Measurements from ENCODE around the gene FDXACB1. TPM values are rescaled to one million over a fixed set of nuclear protein-coding genes. Genes with fewer than 3 reads are reported as not detected.
A peak's percentile ranks its signal among the peaks of the same experiment; 100 is the strongest.

FDXACB1 gene
- total RNA-seq, result 1 to 10 TPM; 5.9 to 6.0 TPM

GRCh38 chr11:111878849-111879636, at the start of gene FDXACB1, which contains the start of gene CFAP68:
Gene FDXACB1 (minus strand): TSS chr11:111879165. CDS start chr11:111879132, 33 bp downstream.
Gene CFAP68 (plus strand): TSS chr11:111879541. CDS start chr11:111879561, 20 bp downstream.
- Mint-ChIP-seq H3K4me1 (peaks cover 26% of the 10 kb centered on the region), H3K27ac (peak within 1 kb of the TSS; percentile 96), H3K27me3 (no peaks in the 10 kb centered on the region), H3K4me3 (peak within 1 kb of the TSS; percentile 78), H3K36me3 (ENCODE audit: low read depth) (peaks cover 8% of the 10 kb centered on the region), H3K9me3 (ENCODE audit: low read depth) (no peaks in the 10 kb centered on the region)
- CTCF ChIA-PET, result interaction anchor here (0.6 to 1.6 kb wide), 5 partner anchors 53 to 349 kb away, joined by 3 to 5 read pairs (median 5); no protein-coding TSS in a partner anchor
- ATAC-seq (peak; percentile 92), DNase-seq (peak; percentile 97)
- intact Hi-C loops (cut with DNase I, micrococcal nuclease), result loop anchor here (1.0 to 10.0 kb wide), 15 partner anchors 8 to 401 kb away; partner anchors contain the start of genes ALG9 (in 2 of the 2), BCO2 (in 2 of the 2), DLAT (in 2 of the 2) and SDHD (in 2 of the 2)
- POLR2A ChIA-PET, result no interaction called here

DNA sequence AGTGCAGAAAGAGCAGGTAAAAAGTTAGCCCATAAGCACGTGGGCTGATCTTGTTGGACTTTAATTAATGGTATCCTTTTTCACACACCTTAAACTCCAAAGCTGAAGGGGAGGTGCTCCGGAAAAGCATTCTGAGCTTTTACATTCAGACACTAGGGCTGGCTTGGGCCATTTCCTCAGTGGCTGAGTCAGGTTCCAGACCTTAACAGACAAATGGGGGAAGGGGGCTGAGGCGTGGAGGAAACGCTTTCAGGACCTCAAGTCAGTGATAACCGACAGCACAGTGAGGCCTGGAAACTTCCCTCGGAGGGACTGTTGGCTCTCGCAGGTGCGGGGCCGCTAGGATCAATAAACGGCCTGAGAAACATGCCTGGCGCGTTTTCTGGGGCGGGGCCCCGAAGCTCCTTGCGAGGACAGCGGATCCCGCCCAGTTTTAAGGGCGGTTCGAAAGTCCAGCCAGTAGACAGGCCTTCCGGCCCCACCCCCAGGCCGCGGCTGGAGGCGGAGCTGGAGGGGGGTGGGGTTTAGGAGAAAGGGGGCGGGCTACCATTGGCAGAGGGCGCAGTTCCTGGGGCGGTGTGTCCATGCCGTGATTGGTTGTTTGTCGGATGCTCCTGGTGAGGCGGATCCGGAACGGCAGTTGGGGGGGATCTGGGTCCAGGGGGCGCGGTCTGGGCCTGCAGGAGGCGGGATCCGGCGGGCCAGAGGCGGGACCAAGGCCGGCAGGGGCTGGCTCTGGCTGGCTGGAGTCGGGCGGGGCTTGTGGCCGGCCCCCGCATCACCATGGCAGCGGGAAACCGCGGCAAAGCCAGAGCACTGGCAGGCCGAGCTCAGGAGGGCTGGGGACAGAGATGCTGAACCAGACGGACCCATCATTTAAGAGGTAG, 47.8 kb upstream of the FDXACB1 start:
- Mint-ChIP-seq H3K27ac (peak overlapping the region; percentile 92), H3K36me3 (ENCODE audit: low read depth) (no peaks in the 10 kb centered on the region), H3K9me3 (ENCODE audit: low read depth) (no peaks in the 10 kb centered on the region), H3K27me3 (no peaks in the 10 kb centered on the region), H3K4me3 (peak overlapping the region; percentile 75), H3K4me1 (peaks cover 18% of the 10 kb centered on the region)
- DNase-seq, result peak; percentile 96
- intact Hi-C loops (cut with DNase I, micrococcal nuclease), result loop anchor here (1.0 to 5.0 kb wide), 14 partner anchors 47 to 1388 kb away; partner anchors contain the start of genes ALG9 (in 2 of the 2), CFAP68 (in 2 of the 2), DLAT (in 2 of the 2) and FDXACB1 (in 2 of the 2)
- ChIA-PET POLR2A (interaction anchor here (0.7 to 1.7 kb wide), 10 partner anchors 10 to 156 kb away, joined by 3 to 14 read pairs (median 4); partner anchors contain the start of genes ALG9 and DIXDC1), CTCF (interaction anchor here (0.6 to 2.6 kb wide), 22 partner anchors 8 to 1470 kb away, joined by 3 to 38 read pairs (median 4); partner anchors contain the start of genes ALG9, C11orf52, DIXDC1 and SDHD)
- peak; percentile 91 for ATAC-seq

DNA sequence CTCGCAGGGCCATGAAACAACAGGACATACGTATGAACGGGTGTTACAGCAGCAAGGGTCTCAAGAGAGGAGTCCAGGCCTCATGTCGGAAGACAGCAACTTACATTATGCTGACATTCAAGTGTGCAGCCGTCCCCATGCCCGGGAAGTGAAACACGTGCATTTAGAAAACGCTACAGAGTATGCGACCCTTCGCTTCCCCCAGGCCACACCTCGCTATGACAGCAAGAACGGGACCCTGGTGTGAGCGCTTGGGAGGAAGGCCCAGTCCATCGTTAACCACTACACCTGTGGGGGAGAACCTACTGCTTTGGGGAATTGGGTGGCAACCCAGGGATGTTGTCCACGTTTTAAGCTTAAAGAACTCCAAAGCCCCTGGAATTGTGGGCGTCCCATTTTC, 47.0 kb upstream of the FDXACB1 start:
- peaks cover 18% of the 10 kb centered on the region for H3K4me1 Mint-ChIP-seq
- H3K36me3 Mint-ChIP-seq (ENCODE audit: low read depth), result no peaks in the 10 kb centered on the region
- H3K27ac Mint-ChIP-seq, result peak overlapping the region; percentile 92
- no peak for DNase-seq
- ATAC-seq, result no peak
- intact Hi-C loops (cut with DNase I, micrococcal nuclease), result loop anchor here (1.0 to 5.0 kb wide), 7 partner anchors 55 to 1388 kb away; partner anchors contain the start of genes PPP2R1B (in 2 of the 2), ALG9 (in 1 of the 2), DLAT (in 1 of the 2) and PTS (in 1 of the 2)
- peak overlapping the region; percentile 75 for H3K4me3 Mint-ChIP-seq
- POLR2A ChIA-PET, result interaction anchor here (1.1 to 1.7 kb wide), 6 partner anchors 10 to 157 kb away, joined by 3 to 14 read pairs (median 6); partner anchors contain the start of genes ALG9 and DIXDC1
- H3K9me3 Mint-ChIP-seq (ENCODE audit: low read depth), result no peaks in the 10 kb centered on the region
- H3K27me3 Mint-ChIP-seq, result no peaks in the 10 kb centered on the region
- CTCF ChIA-PET, result interaction anchor here (1.2 to 2.6 kb wide), 10 partner anchors 12 to 161 kb away, joined by 3 to 38 read pairs (median 6); partner anchors contain the start of genes ALG9, DIXDC1, SDHD and TIMM8B

- ChIA-PET CTCF (interaction anchor here (0.9 kb wide), 1 partner anchor 42 kb away, joined by 3 read pairs; no protein-coding TSS in a partner anchor), POLR2A (no interaction called here)
- DNase-seq (no peak), ATAC-seq (no peak)
- intact Hi-C loops (cut with DNase I, micrococcal nuclease), result no loop called here
- no peaks in the 10 kb centered on the region for H3K9me3 Mint-ChIP-seq (ENCODE audit: low read depth)
- H3K4me3 Mint-ChIP-seq, result no peak overlapping the region
- peaks cover 18% of the 10 kb centered on the region for H3K4me1 Mint-ChIP-seq
- H3K27me3 Mint-ChIP-seq, result peaks cover 2% of the 10 kb centered on the region
- no peak overlapping the region for H3K27ac Mint-ChIP-seq
- H3K36me3 Mint-ChIP-seq (ENCODE audit: low read depth), result no peaks in the 10 kb centered on the region
Measured at GRCh38 chr11:111923951-111924350, 45.0 kb upstream of the FDXACB1 start.

DNA sequence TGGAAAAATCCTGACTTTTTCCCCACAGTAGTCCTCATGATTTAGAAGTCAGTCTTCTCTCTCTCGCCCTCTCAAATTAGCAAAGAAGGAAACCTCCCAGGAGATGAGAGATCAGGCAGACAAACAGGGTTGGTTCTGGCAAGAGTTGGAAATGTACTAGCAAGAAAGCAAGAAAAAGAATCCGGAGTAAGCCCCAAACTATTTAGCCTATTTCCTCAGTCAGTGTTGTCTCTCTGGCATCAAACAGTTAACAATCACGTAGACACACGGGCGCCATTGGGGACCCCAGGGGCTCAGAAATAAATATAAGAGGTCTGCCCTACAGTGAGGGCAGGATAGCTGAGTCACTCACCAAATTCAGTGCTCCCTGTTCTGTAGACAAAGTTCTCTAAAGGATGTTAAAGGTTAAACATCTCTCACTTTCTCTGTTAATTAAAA, 44.4 kb upstream of the FDXACB1 start:
- no peak for ATAC-seq
- no peak overlapping the region for H3K27ac Mint-ChIP-seq
- DNase-seq, result no peak
- intact Hi-C loops (cut with DNase I, micrococcal nuclease), result no loop called here
- no peak overlapping the region for H3K4me3 Mint-ChIP-seq
- H3K4me1 Mint-ChIP-seq, result peaks cover 18% of the 10 kb centered on the region
- CTCF ChIA-PET, result no interaction called here
- H3K9me3 Mint-ChIP-seq (ENCODE audit: low read depth), result no peaks in the 10 kb centered on the region
- POLR2A ChIA-PET, result no interaction called here
- H3K36me3 Mint-ChIP-seq (ENCODE audit: low read depth), result no peaks in the 10 kb centered on the region
- H3K27me3 Mint-ChIP-seq, result peaks cover 2% of the 10 kb centered on the region

- intact Hi-C loops (cut with DNase I, micrococcal nuclease), result no loop called here
- H3K36me3 Mint-ChIP-seq (ENCODE audit: low read depth), result no peaks in the 10 kb centered on the region
- peaks cover 2% of the 10 kb centered on the region for H3K27me3 Mint-ChIP-seq
- no peak overlapping the region for H3K27ac Mint-ChIP-seq
- H3K4me1 Mint-ChIP-seq, result peaks cover 18% of the 10 kb centered on the region
- no peaks in the 10 kb centered on the region for H3K9me3 Mint-ChIP-seq (ENCODE audit: low read depth)
- ChIA-PET POLR2A (no interaction called here), CTCF (no interaction called here)
- DNase-seq (no peak), ATAC-seq (no peak)
- no peak overlapping the region for H3K4me3 Mint-ChIP-seq
Measured at GRCh38 chr11:111922803-111923202, 43.8 kb upstream of the FDXACB1 start.

GRCh38 chr11:111921541-111922230, 42.7 kb upstream of the FDXACB1 start:
- Mint-ChIP-seq H3K27me3 (peaks cover 2% of the 10 kb centered on the region), H3K4me3 (no peak overlapping the region), H3K27ac (no peak overlapping the region), H3K4me1 (peaks cover 10% of the 10 kb centered on the region), H3K36me3 (ENCODE audit: low read depth) (no peaks in the 10 kb centered on the region), H3K9me3 (ENCODE audit: low read depth) (no peaks in the 10 kb centered on the region)
- ChIA-PET POLR2A (no interaction called here), CTCF (interaction anchor here (0.6 kb wide), 3 partner anchors 16 to 50 kb away, joined by 3 to 4 read pairs (median 3); partner anchors contain the start of genes ALG9 and DIXDC1)
- ATAC-seq (no peak), DNase-seq (no peak)
- intact Hi-C loops (cut with DNase I, micrococcal nuclease), result no loop called here

DNA sequence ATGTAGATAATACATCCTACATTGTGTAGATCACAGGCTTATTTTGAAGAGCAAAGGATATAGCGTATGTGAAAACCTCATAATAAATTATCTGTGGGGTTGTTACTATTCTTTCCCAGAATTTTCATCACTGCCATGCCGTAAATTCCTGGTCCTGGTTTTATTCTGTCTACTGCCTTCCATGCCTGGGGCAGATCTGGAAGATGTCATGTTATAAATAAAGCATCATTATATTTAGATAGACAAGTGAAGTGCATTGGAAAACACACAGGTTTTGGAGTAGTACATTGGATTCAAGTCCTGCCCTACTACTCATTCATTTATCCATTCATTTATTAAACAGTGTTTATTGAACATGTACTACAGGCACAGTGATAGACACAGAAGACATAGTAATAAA, 41.9 kb upstream of the FDXACB1 start:
- Mint-ChIP-seq H3K4me3 (no peak overlapping the region), H3K9me3 (ENCODE audit: low read depth) (no peaks in the 10 kb centered on the region), H3K27me3 (peaks cover 8% of the 10 kb centered on the region), H3K36me3 (ENCODE audit: low read depth) (no peaks in the 10 kb centered on the region), H3K27ac (no peak overlapping the region), H3K4me1 (peaks cover 3% of the 10 kb centered on the region)
- CTCF ChIA-PET, result interaction anchor here (0.6 kb wide), 1 partner anchor 35 kb away, joined by 3 read pairs; no protein-coding TSS in a partner anchor
- DNase-seq (no peak), ATAC-seq (no peak)
- POLR2A ChIA-PET, result no interaction called here
- intact Hi-C loops (cut with DNase I, micrococcal nuclease), result no loop called here

DNA sequence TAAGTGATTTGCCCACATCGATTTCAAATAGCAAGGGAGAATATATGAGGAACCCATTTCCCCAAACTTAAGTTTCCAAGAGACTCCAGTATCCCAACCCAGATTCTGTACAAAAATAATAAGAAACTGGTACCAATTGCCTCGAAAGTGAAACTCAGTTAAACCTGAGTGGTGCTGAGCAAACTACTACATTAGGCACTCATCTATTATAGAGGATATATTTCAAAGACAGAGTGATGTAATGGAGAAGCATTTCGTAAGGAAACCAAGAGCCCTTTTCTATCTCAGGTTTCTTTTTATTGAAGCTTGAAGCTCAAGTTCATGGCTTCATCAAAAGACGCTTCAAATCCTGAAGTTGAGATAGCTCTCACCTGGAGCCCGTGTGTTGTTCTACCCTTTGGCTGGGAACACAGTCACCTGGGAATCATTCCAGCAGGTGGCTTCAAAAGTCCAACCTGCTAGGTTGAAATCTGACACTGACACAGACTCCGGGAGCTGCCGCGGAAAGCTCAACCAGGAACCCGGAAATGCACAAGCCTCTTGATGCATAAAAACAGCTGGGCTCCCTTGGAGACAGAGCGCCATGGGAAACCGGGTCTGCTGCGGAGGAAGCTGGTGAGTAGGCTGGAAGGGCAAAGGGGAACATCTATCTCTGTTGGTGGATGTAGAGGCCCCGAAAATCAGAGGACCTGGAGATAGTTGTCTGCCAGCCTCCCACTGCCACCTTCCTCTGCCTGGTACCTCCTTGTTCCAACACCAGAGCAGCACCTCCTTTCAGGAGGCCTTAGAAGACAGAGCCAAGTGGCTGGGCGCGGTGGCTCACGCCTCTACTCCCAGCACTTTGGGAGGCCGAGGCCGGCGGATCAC, 39.7 kb upstream of the FDXACB1 start, which contains the start of gene C11orf52:
Gene C11orf52, plus strand, starts transcription at position 524 of the 867 bp plus-strand sequence. Its CDS starts 60 bp downstream, at position 584.
- CTCF ChIA-PET, result interaction anchor here (0.6 to 1.3 kb wide), 4 partner anchors 8 to 301 kb away, joined by 3 read pairs; no protein-coding TSS in a partner anchor
- no peak within 1 kb of the TSS for H3K4me3 Mint-ChIP-seq
- H3K9me3 Mint-ChIP-seq (ENCODE audit: low read depth), result no peaks in the 10 kb centered on the region
- DNase-seq (no peak), ATAC-seq (no peak)
- no peaks in the 10 kb centered on the region for H3K36me3 Mint-ChIP-seq (ENCODE audit: low read depth)
- H3K27me3 Mint-ChIP-seq, result peaks cover 17% of the 10 kb centered on the region
- H3K4me1 Mint-ChIP-seq, result no peaks in the 10 kb centered on the region
- intact Hi-C loops (cut with DNase I, micrococcal nuclease), result no loop called here
- POLR2A ChIA-PET, result no interaction called here
- no peak within 1 kb of the TSS for H3K27ac Mint-ChIP-seq
